ENCODE measurements around the gene VANGL2.

VANGL2 gene

GRCh38 chr1:160394673-160395072 lies 5.7 kb upstream of the VANGL2 start:
- H3K4me2 ChIP-seq (ENCODE audit: low read length) = no peak overlapping the region
- H3K9me3 ChIP-seq (ENCODE audit: low read length) = no peaks in the 10 kb centered on the region
- H3K4me3 ChIP-seq (ENCODE audit: low read depth, low read length, poor library complexity, severe bottlenecking) = no peak overlapping the region
- H4K20me1 ChIP-seq (ENCODE audit: insufficient read depth, low read length) = no peaks in the 10 kb centered on the region
- no peaks in the 10 kb centered on the region for H3K4me1 ChIP-seq (ENCODE audit: insufficient read depth, low read length, severe bottlenecking)
- H3K9me2 ChIP-seq (ENCODE audit: low read depth, low read length) = no peaks in the 10 kb centered on the region
- H3K79me2 ChIP-seq (ENCODE audit: insufficient read depth, low read length) = no peaks in the 10 kb centered on the region
- TF ChIP-seq CTCF (IDR thresholded peaks at IDR 0.05; ENCODE audit: low read length) (no peak), EZH2 (IDR thresholded peaks at IDR 0.05; ENCODE audit: borderline replicate concordance, low read length) (no peak)
- H3F3A ChIP-seq (ENCODE audit: insufficient read depth, low read length) = no peaks in the 10 kb centered on the region; the same call in 1 of the 2 replicates
- H3K9ac ChIP-seq (ENCODE audit: low read length) = no peak overlapping the region
- H3K27me3 ChIP-seq (ENCODE audit: insufficient read depth, low read length) = no peaks in the 10 kb centered on the region
- H3K27ac ChIP-seq (ENCODE audit: low read depth, low read length, poor library complexity, severe bottlenecking) = no peak overlapping the region
- no peak overlapping the region for H2AFZ ChIP-seq (ENCODE audit: low read length)
- no peaks in the 10 kb centered on the region; the same call in 1 of the 2 replicates for H3K36me3 ChIP-seq (ENCODE audit: insufficient read depth, low read length)

DNA sequence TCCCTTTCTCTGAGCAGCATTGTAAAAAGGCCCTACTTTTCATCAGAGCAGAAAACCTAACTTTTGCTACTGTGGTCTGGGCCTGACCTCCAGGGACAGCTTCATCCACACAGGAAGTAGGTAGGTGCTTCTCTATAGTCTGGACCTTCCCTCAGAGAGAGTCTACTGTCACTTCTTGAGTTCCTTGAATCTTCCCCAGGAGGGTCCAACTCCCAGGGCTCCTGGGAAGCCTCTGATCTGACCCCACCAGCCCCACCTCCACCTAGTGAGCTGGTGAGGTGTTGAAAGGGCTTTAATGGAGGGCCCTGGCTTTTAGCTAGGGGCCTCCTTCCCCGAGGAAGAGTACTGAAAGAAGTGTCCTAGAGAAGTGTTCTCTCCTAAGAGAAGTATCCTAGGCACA lies 2.7 kb upstream of the VANGL2 start:
- H3K4me3 ChIP-seq (ENCODE audit: low read depth, low read length, poor library complexity, severe bottlenecking) = no peak overlapping the region
- H4K20me1 ChIP-seq (ENCODE audit: insufficient read depth, low read length) = no peaks in the 10 kb centered on the region
- 0 out of 2 replicates have a peak, but pooled peaks cover 6% of the 10 kb centered on the region for H3K27me3 ChIP-seq (ENCODE audit: insufficient read depth, low read length)
- no peak overlapping the region for H3K27ac ChIP-seq (ENCODE audit: low read depth, low read length, poor library complexity, severe bottlenecking)
- no peaks in the 10 kb centered on the region; the same call in 1 of the 2 replicates for H3K36me3 ChIP-seq (ENCODE audit: insufficient read depth, low read length)
- no peaks in the 10 kb centered on the region for H3K79me2 ChIP-seq (ENCODE audit: insufficient read depth, low read length)
- H3K9me3 ChIP-seq (ENCODE audit: low read length) = no peaks in the 10 kb centered on the region
- no peaks in the 10 kb centered on the region for H3K9me2 ChIP-seq (ENCODE audit: low read depth, low read length)
- H3K4me2 ChIP-seq (ENCODE audit: low read length) = no peak overlapping the region
- H3K9ac ChIP-seq (ENCODE audit: low read length) = no peak overlapping the region
- no peaks in the 10 kb centered on the region; the same call in 1 of the 2 replicates for H3F3A ChIP-seq (ENCODE audit: insufficient read depth, low read length)
- no peak overlapping the region for H2AFZ ChIP-seq (ENCODE audit: low read length)
- H3K4me1 ChIP-seq (ENCODE audit: insufficient read depth, low read length, severe bottlenecking) = peaks cover 13% of the 10 kb centered on the region
- no peak for TF ChIP-seq CTCF (IDR thresholded peaks at IDR 0.05; ENCODE audit: low read length)
- TF ChIP-seq EZH2 (IDR thresholded peaks at IDR 0.05; ENCODE audit: borderline replicate concordance, low read length) = no peak

- Histone ChIP-seq H3K79me2 (ENCODE audit: insufficient read depth, low read length) (no peaks in the 10 kb centered on the region), H2AFZ (ENCODE audit: low read length) (no peak overlapping the region), H3K4me1 (ENCODE audit: insufficient read depth, low read length, severe bottlenecking) (peaks cover 13% of the 10 kb centered on the region), H4K20me1 (ENCODE audit: insufficient read depth, low read length) (no peaks in the 10 kb centered on the region), H3K27ac (ENCODE audit: low read depth, low read length, poor library complexity, severe bottlenecking) (no peak overlapping the region), H3K4me2 (ENCODE audit: low read length) (no peak overlapping the region), H3K4me3 (ENCODE audit: low read depth, low read length, poor library complexity, severe bottlenecking) (no peak overlapping the region), H3F3A (ENCODE audit: insufficient read depth, low read length) (no peaks in the 10 kb centered on the region), H3K27me3 (ENCODE audit: insufficient read depth, low read length) (0 out of 2 replicates have a peak, but pooled peaks cover 6% of the 10 kb centered on the region), H3K9ac (ENCODE audit: low read length) (no peak overlapping the region), H3K36me3 (ENCODE audit: insufficient read depth, low read length) (no peaks in the 10 kb centered on the region), H3K9me2 (ENCODE audit: low read depth, low read length) (no peaks in the 10 kb centered on the region), H3K9me3 (ENCODE audit: low read length) (no peaks in the 10 kb centered on the region)
- TF ChIP-seq EZH2 (IDR thresholded peaks at IDR 0.05; ENCODE audit: borderline replicate concordance, low read length) (no peak), CTCF (IDR thresholded peaks at IDR 0.05; ENCODE audit: low read length) (no peak)
Observed at GRCh38 chr1:160398823-160399222, 1.5 kb upstream of the VANGL2 start.

All from OCI-LY1 (cell line).